HepG2 (cell line): Measurements from ENCODE around the gene MRPL36. TPM values are rescaled to one million over a fixed set of nuclear protein-coding genes. Genes with fewer than 3 reads are reported as not detected.
A peak's percentile ranks its signal among the peaks of the same experiment; 100 is the strongest.

Experiments
- CBX2 ChIP-seq, 2 experiments: fragments of 200-600 bp in 1 of 2; sonication (generic); formaldehyde crosslinking in 1 of 2; IDR thresholded peaks; 2 replicates each; pipeline versions ENCODE4 v1.7.0 to v1.8.1; 2018 to 2022; ENCODE audit warnings: low read depth in 2 of 2, low read length in 1 of 2, mild to moderate bottlenecking in 1 of 2, missing genetic modification reagents in 1 of 2
- EP300 ChIP-seq, 3 experiments: sonication (generic) in 1 of 3; formaldehyde crosslinking in 1 of 3; IDR thresholded peaks; 2 replicates each; pipeline versions ENCODE4 v1.5.1 to v1.6.1; 2011 to 2020; ENCODE audit warnings: low read depth in 2 of 3, low read length in 2 of 3, borderline replicate concordance in 1 of 3, improper control_type of control experiment in 1 of 3, mild to moderate bottlenecking in 1 of 3, missing genetic modification reagents in 1 of 3, moderate library complexity in 1 of 3
- HOXA3 ChIP-seq: sonication (generic); formaldehyde crosslinking; IDR thresholded peaks from 2 replicates; pipeline ENCODE4 v1.5.0; 2020; ENCODE audit warnings: missing genetic modification reagents
- MED8 ChIP-seq: sonication (generic); formaldehyde crosslinking; IDR thresholded peaks from 2 replicates; pipeline ENCODE4 v1.8.1; 2023; ENCODE audit warnings: mild to moderate bottlenecking, missing genetic modification reagents; ENCODE audit not compliant: insufficient replicate concordance
- MYC ChIP-seq: sonication (generic); formaldehyde crosslinking; IDR thresholded peaks from 2 replicates; pipeline ENCODE4 v1.9.0; 2021; ENCODE audit warnings: missing genetic modification reagents, borderline replicate concordance
- NFE2 ChIP-seq: sonication (generic); formaldehyde crosslinking; IDR thresholded peaks from 2 replicates; pipeline ENCODE4 v1.4.0; 2020; ENCODE audit warnings: missing genetic modification reagents
- NPAS2 ChIP-seq: sonication (generic); formaldehyde crosslinking; IDR thresholded peaks from 2 replicates; pipeline ENCODE4 v1.8.0; 2022; ENCODE audit warnings: mild to moderate bottlenecking, missing genetic modification reagents, borderline replicate concordance
- SP2 ChIP-seq: sonication (generic); formaldehyde crosslinking; IDR thresholded peaks from 2 replicates; pipeline ENCODE4 v1.5.1; 2020; ENCODE audit warnings: mild to moderate bottlenecking, missing genetic modification reagents
- TAF1 ChIP-seq: sonication (generic); formaldehyde crosslinking; IDR thresholded peaks from 2 replicates; pipeline ENCODE4 v1.4.0; 2020; ENCODE audit warnings: missing genetic modification reagents
- TOPORS ChIP-seq: sonication (generic); formaldehyde crosslinking; IDR thresholded peaks from 2 replicates; pipeline ENCODE4 v1.8.0; 2023; ENCODE audit warnings: mild to moderate bottlenecking, missing genetic modification reagents
- ZBTB26 ChIP-seq: IDR thresholded peaks from 2 replicates; pipeline ENCODE4 v1.6.1; 2016; ENCODE audit warnings: missing compliant biosample characterization, missing genetic modification reagents, borderline replicate concordance
- ZBTB34 ChIP-seq: sonication (generic); formaldehyde crosslinking; IDR thresholded peaks from 2 replicates; pipeline ENCODE4 v1.8.0; 2022; ENCODE audit warnings: mild to moderate bottlenecking, missing genetic modification reagents
- ZFP36L2 ChIP-seq: sonication (generic); formaldehyde crosslinking; IDR thresholded peaks from 2 replicates; pipeline ENCODE4 v1.4.0; 2020; ENCODE audit warnings: missing genetic modification reagents
- ZGPAT ChIP-seq: IDR thresholded peaks from 2 replicates; pipeline ENCODE4 v1.6.1; 2016; ENCODE audit warnings: mild to moderate bottlenecking
- ZNF143 ChIP-seq: sonication (generic); formaldehyde crosslinking; IDR thresholded peaks from 2 replicates; pipeline ENCODE4 v1.4.0; 2020; ENCODE audit warnings: missing genetic modification reagents
- ZNF224 ChIP-seq: sonication (generic); formaldehyde crosslinking; IDR thresholded peaks from 2 replicates; pipeline ENCODE4 v1.5.0; 2020; ENCODE audit warnings: mild to moderate bottlenecking, missing genetic modification reagents
- ZNF687 ChIP-seq: sonication (generic); formaldehyde crosslinking; IDR thresholded peaks from 2 replicates; pipeline ENCODE4 v1.5.1; 2020; ENCODE audit warnings: mild to moderate bottlenecking, missing genetic modification reagents, moderate library complexity
- ZNF781 ChIP-seq: sonication (generic); formaldehyde crosslinking; IDR thresholded peaks from 2 replicates; pipeline ENCODE4 v1.5.1; 2020; ENCODE audit warnings: borderline replicate concordance, mild to moderate bottlenecking, missing genetic modification reagents; ENCODE audit errors: not compliant biosample characterization
- ZSCAN29 ChIP-seq: sonication (generic); formaldehyde crosslinking; conservative IDR thresholded peaks from 2 replicates; pipeline ENCODE4 v1.4.0; 2020; ENCODE audit warnings: mild to moderate bottlenecking, missing genetic modification reagents
- polyA plus RNA-seq, 8 experiments: library from polyadenylated mRNA; depleted of rRNA in 3 of 8; stranded (reverse) in 7 of 8; unstranded in 1 of 8; fragments of >200 nt; fragmentation: Illumina TruSeq in 4 of 8; extraction: Trizol in 4 of 8; gene quantifications; 2 replicates each; pipeline versions ENCODE4 v1.2.1 to v1.2.3, GENCODE V29; 2011 to 2016; ENCODE audit warnings: low read depth in 4 of 8, missing spikeins in 1 of 8, mixed read lengths in 1 of 8; ENCODE audit not compliant: insufficient read depth in 1 of 8
- total RNA-seq, 5 experiments: library from RNA; depleted of rRNA; stranded (reverse); fragments of >200 nt; fragmentation: Illumina TruSeq; extraction: Trizol; gene quantifications; 2 replicates each; pipeline ENCODE4 v1.2.3, GENCODE V29; 2016; ENCODE audit warnings: low read depth in 1 of 5

The MRPL36 gene
- total and polyA plus RNA-seq, 2 of the 13 experiments (the other 11 are each of a cell fraction or from before 2014, with no cell fraction given): 71.3 to 113 TPM

GRCh38 chr5:1799602-1800471 is at the start of gene MRPL36 (continued):
- TF ChIP-seq HOXA3 (CRISPR knock-in tag) (peak; percentile 98), ZSCAN29 (CRISPR knock-in tag) (0 out of 2 replicates have a peak, but pooled peaks have one; percentile 60), TOPORS (CRISPR knock-in tag) (peak; percentile 50; the same call in 1 of the 2 replicates), MED8 (peak; percentile 63), NFE2 (no peak), ZBTB34 (CRISPR knock-in tag) (0 out of 2 replicates have a peak, but pooled peaks have one; percentile 8), SP2 (CRISPR knock-in tag) (peak; percentile 26; the same call in 1 of the 2 replicates), ZNF143 (CRISPR knock-in tag) (peak; percentile 45; the same call in 1 of the 2 replicates), ZFP36L2 (CRISPR knock-in tag) (no peak), ZBTB26 (CRISPR knock-in tag) (no peak), ZGPAT (CRISPR knock-in tag) (peak; percentile 84), MYC (CRISPR knock-in tag) (peak; percentile 82; the same call in 1 of the 2 replicates), NPAS2 (peak; percentile 83; the same call in 1 of the 2 replicates), ZNF781 (CRISPR knock-in tag) (no peak), ZNF224 (CRISPR knock-in tag) (0 out of 2 replicates have a peak, but pooled peaks have one; percentile 17), EP300 (IDR thresholded peaks at IDR 0.05; ENCODE audit: low read depth in 2 of 2, low read length in 2 of 2) (no peak), EP300 (CRISPR knock-in tag; IDR thresholded peaks at IDR 0.05; ENCODE audit: borderline replicate concordance) (peak; percentile 16; the same call in 1 of the 2 replicates), ZNF687 (CRISPR knock-in tag) (peak; percentile 87), TAF1 (CRISPR knock-in tag) (peak; percentile 81), CBX2 (IDR thresholded peaks at IDR 0.05; ENCODE audit: low read depth, low read length) (no peak), CBX2 (CRISPR knock-in tag; IDR thresholded peaks at IDR 0.05; ENCODE audit: low read depth) (no peak)
